Kidney (tissue), 14 donors: ENCODE results near the gene COL4A2. TPM values are rescaled to one million over a fixed set of nuclear protein-coding genes. Genes with fewer than 3 reads are reported as not detected.

ENCODE experiments used
- DNase-seq, 5 donors: peaks; one replicate each; pipeline ENCODE4 v3.0.0-alpha.2; 2013 to 2020
- FAIRE-seq: peaks from 2 replicates; lab custom pipeline; 2012; peaks lifted over from hg19 to GRCh38; lab: Jason Lieb, UNC
- H3K27ac ChIP-seq, 2 donors: one replicate each; pipeline ENCODE4 v1.7.0; 2013; ENCODE audit warnings: low read depth in 2 of 2, low read length in 2 of 2, inconsistent platforms in 1 of 2
- H3K27me3 ChIP-seq: one replicate; pipeline ENCODE4 v1.7.1; 2013; ENCODE audit warnings: low read length, inconsistent platforms; ENCODE audit not compliant: control insufficient read depth, insufficient read depth
- H3K36me3 ChIP-seq, 3 donors: one replicate each; pipeline versions ENCODE4 v1.7.0 to v1.7.1; 2013; ENCODE audit warnings: low read length in 3 of 3, control low read depth in 1 of 3, inconsistent platforms in 1 of 3; ENCODE audit not compliant: insufficient read depth in 3 of 3, control insufficient read depth in 2 of 3
- H3K4me1 ChIP-seq, 3 donors: one replicate each; pipeline versions ENCODE4 v1.7.0 to v1.7.1; 2013; ENCODE audit warnings: low read length in 3 of 3, inconsistent platforms in 1 of 3, low read depth in 1 of 3; ENCODE audit not compliant: control insufficient read depth in 2 of 3, insufficient read depth in 2 of 3
- H3K4me3 ChIP-seq, 3 donors: one replicate each; pipeline versions ENCODE4 v1.7.0 to v1.8.1; 2013; ENCODE audit warnings: low read length in 3 of 3, control low read depth in 1 of 3, inconsistent platforms in 1 of 3
- H3K9ac ChIP-seq, 3 donors: one replicate each; pipeline versions ENCODE4 v1.7.0 to v1.7.1; 2013; ENCODE audit warnings: low read length in 3 of 3, control low read depth in 1 of 3, inconsistent platforms in 1 of 3
- H3K9me3 ChIP-seq, 3 donors: one replicate each; pipeline versions ENCODE4 v1.7.0 to v1.7.1; 2013; ENCODE audit warnings: low read length in 3 of 3, control low read depth in 1 of 3, inconsistent platforms in 1 of 3; ENCODE audit not compliant: control insufficient read depth in 2 of 3, insufficient read depth in 1 of 3
- intact Hi-C: fragments of 100-400 bp; cut with DNase I; formaldehyde crosslinking; loops from one replicate; pipeline ENCODE4 v1.11.1; 2022
- polyA plus RNA-seq: library from polyadenylated mRNA; stranded (reverse); fragments of 350-450 nt; fragmentation: Illumina TruSeq; extraction: RNeasy Lipid Tissue Mini Kit (QIAGEN cat#74804); gene quantifications from one replicate; pipeline ENCODE4 v1.2.3, GENCODE V29; 2014; ENCODE audit warnings: low read depth, low replicate concordance; ENCODE audit not compliant: insufficient read depth
- total RNA-seq: library from RNA; stranded (reverse); fragmentation: NEBNext Ultra II Directional; extraction: Animal tissue kit (Norgen Biotek cat#: 25700); gene quantifications from one replicate; pipeline ENCODE4 v1.2.1, GENCODE V29; 2021
- TF ChIP-seq, protein P1 (sequence below): IDR thresholded peaks from 3 replicates; pipeline ENCODE4 v1.5.1; 2012; ENCODE audit warnings: mild to moderate bottlenecking, moderate library complexity, borderline replicate concordance; ENCODE audit not compliant: insufficient read depth; ENCODE audit errors: extremely low read depth
- donor health status: control.
- donor health status: control.
- donor health status: control.
- donor health status: control.
- donor health status: control.
- donor health status: DM: yes; HTN: yes; CAD: no.
- donor health status: Normal renal cell carcinoma (clear cell type).

COL4A2 gene
- total and polyA plus RNA-seq, 2 donors from 2014 or later, result 126 to 265 TPM

DNA sequence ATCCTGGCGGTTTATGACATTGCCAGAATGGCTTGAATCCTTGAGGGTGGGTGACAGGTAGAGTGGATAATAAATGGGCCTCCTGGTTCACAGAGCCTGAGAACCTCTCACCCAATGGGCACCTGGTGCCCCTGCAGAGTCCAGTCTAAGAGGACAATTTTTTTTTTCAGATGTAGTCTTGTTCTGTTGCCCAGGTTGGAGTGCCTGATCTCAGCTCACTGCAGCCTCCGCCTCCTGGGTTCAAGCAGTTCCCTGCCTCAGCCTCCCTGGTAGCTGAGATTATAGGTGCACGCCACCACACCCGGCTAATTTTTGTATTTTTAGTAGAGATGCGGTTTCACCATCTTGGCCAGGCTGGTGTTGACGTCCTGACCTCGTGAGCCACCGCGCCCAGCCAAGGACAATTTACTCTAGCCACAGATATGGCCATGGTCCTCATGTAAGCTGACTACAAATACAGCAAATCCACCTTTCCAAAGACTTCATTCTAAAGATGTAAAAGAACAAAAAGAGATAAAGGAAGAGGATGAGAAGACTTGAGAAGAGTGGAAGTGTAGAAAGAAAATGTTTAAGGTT is 33.0 kb downstream of the COL4A2 start:
- intact Hi-C loops, result no loop called here
- H3K27me3 ChIP-seq, result no peaks in the 10 kb centered on the region
- H3K27ac ChIP-seq, result peak overlapping the region; percentile 86 to 88
- H3K9me3 ChIP-seq, result no peaks in the 10 kb centered on the region
- peaks cover 0 to 2% (median 0%) of the 10 kb centered on the region in 3 donors for H3K36me3 ChIP-seq
- FAIRE-seq (no peak), DNase-seq (no peak)
- H3K4me3 ChIP-seq, result no peak overlapping the region
- TF ChIP-seq, protein P1, sequence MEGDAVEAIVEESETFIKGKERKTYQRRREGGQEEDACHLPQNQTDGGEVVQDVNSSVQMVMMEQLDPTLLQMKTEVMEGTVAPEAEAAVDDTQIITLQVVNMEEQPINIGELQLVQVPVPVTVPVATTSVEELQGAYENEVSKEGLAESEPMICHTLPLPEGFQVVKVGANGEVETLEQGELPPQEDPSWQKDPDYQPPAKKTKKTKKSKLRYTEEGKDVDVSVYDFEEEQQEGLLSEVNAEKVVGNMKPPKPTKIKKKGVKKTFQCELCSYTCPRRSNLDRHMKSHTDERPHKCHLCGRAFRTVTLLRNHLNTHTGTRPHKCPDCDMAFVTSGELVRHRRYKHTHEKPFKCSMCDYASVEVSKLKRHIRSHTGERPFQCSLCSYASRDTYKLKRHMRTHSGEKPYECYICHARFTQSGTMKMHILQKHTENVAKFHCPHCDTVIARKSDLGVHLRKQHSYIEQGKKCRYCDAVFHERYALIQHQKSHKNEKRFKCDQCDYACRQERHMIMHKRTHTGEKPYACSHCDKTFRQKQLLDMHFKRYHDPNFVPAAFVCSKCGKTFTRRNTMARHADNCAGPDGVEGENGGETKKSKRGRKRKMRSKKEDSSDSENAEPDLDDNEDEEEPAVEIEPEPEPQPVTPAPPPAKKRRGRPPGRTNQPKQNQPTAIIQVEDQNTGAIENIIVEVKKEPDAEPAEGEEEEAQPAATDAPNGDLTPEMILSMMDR, result no peak
- peak overlapping the region in 1 of 3 donors; percentile 66 for H3K9ac ChIP-seq
- H3K4me1 ChIP-seq, result peaks cover 0 to 27% (median 12%) of the 10 kb centered on the region in 3 donors

DNA sequence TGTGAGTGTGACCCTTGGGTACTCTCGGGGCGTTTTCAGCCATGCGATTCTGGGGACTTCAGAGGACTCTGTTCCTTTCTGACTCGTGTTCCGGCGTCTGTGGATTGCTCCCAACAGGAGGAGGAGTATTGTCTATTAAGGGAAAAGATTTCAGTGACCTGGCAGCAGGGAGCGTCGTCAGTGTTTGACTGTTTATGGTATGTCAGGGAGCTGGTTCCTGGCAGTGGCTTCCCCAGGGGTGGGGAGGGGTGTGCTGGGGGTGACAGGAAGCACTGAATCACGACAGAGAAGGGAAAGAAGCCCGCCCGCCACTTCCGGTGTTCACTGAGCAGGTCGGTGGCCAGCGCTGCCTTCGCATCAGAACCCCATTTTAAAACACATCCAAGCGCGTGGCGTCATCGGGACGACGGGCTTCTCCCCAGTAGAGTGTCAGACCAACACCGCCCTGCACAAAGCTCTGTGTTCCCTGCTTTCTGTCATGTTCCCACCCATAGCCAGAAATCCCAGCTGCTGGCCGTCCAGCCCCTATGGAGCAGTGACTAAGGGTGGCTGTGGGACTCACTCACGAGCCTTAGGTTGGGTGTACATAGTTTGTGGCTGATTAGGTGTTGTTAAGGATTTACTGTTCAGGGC is 33.8 kb downstream of the COL4A2 start:
- intact Hi-C loops, result no loop called here

DNA sequence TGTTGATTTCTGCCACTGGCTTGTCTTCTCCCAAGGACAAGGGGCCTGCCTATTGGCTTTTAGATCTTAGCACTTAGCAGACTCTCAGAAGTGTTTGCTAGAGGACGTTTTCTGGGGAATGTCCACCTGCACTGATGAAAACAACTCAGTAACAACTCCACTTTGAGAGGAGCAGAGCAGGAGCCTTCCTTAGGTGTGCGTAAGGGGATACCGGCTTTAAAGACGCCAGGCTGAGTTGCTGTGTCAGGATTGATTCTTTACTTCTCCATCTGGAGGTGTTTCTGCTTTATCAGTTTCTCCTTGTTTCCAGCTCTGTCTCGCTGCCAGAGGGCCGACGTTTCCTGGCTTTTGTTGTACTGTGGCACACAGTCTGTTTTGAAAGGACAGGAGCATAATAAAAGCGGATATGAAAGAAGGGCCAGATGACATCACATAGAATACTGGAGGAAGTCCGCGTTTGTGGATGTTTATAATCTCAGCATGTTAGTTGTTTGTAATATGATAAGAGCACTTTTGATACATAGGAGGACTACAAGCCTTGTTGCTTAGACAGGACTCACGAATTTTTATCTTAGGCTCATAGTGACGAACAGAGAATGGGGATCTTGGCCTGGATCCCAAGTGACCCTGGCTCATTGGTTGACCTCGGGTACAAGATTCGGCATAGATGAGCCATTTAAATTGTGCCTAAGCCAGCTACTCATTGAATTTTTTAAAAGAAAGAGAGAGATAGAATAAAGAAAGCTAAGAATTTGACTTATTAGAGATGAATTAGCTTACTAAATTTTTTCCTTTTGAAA is 34.6 kb downstream of the COL4A2 start:
- FAIRE-seq (no peak), DNase-seq (peak in 2 of 5 donors; percentile 30 to 52)
- peaks cover 0 to 27% (median 12%) of the 10 kb centered on the region in 3 donors for H3K4me1 ChIP-seq
- TF ChIP-seq, protein P1, result no peak
- no peaks in the 10 kb centered on the region for H3K27me3 ChIP-seq
- intact Hi-C loops, result no loop called here
- H3K4me3 ChIP-seq, result peak overlapping the region in 1 of 3 donors; percentile 26
- peak overlapping the region; percentile 86 to 91 for H3K27ac ChIP-seq
- peaks cover 0 to 2% (median 0%) of the 10 kb centered on the region in 3 donors for H3K36me3 ChIP-seq
- no peaks in the 10 kb centered on the region for H3K9me3 ChIP-seq
- H3K9ac ChIP-seq, result peak overlapping the region in 1 of 3 donors; percentile 66

More for the DNA sequence above, 33.8 kb downstream of the COL4A2 start:
- Histone ChIP-seq H3K9me3 (no peaks in the 10 kb centered on the region), H3K27me3 (no peaks in the 10 kb centered on the region), H3K36me3 (peaks cover 0 to 2% (median 0%) of the 10 kb centered on the region in 3 donors), H3K4me3 (peak overlapping the region in 1 of 3 donors; percentile 26), H3K27ac (peak overlapping the region; percentile 86 to 91), H3K9ac (peak overlapping the region in 1 of 3 donors; percentile 66), H3K4me1 (peaks cover 0 to 27% (median 12%) of the 10 kb centered on the region in 3 donors)
- TF ChIP-seq, protein P1, result no peak
- peak; percentile 65 to 95 (median 76) for DNase-seq
- FAIRE-seq, result no peak
